ENCODE data around the gene MLLT3.
A peak's percentile ranks its signal among the peaks of the same experiment; 100 is the strongest.
"Not testable (repeated sequence)": the region's sequence is repeated elsewhere in the genome, so short reads cannot be mapped to it uniquely, and the experiment has no call there.

The MLLT3 gene

GRCh38 chr9:20663133-20663532, 40.8 kb upstream of the MLLT3 start:
- Histone ChIP-seq H3K4me1 (ENCODE audit: low read length) (peaks cover 7% of the 10 kb centered on the region; the same call in 1 of the 2 replicates), H3K4me2 (ENCODE audit: low read length) (no peak overlapping the region), H3K9me3 (ENCODE audit: insufficient read depth, low read length) (no peaks in the 10 kb centered on the region), H3K79me2 (ENCODE audit: low read length) (no peaks in the 10 kb centered on the region), H3K36me3 (replicated peaks; ENCODE audit: low read depth, low read length) (no peaks in the 10 kb centered on the region), H3K27me3 (ENCODE audit: low read depth, low read length) (no peaks in the 10 kb centered on the region), H3K27ac (ENCODE audit: low read length) (no peak overlapping the region), H4K20me1 (ENCODE audit: insufficient read depth, low read length) (no peaks in the 10 kb centered on the region), H3K9ac (ENCODE audit: low read length) (no peak overlapping the region), H3K4me3 (ENCODE audit: low read length) (no peak overlapping the region), H2AFZ (ENCODE audit: low read depth, low read length) (no peak overlapping the region)
- TF ChIP-seq CTCF (IDR thresholded peaks at IDR 0.05; ENCODE audit: low read depth, low read length) (no peak), EZH2phosphoT487 (IDR thresholded peaks at IDR 0.05; ENCODE audit: low read depth) (no peak)

- no peak overlapping the region for H3K9ac ChIP-seq (ENCODE audit: low read length)
- H3K27ac ChIP-seq (ENCODE audit: low read length), result no peak overlapping the region
- H3K27me3 ChIP-seq (ENCODE audit: low read depth, low read length), result no peaks in the 10 kb centered on the region
- no peaks in the 10 kb centered on the region for H3K36me3 ChIP-seq (replicated peaks; ENCODE audit: low read depth, low read length)
- H3K9me3 ChIP-seq (ENCODE audit: insufficient read depth, low read length), result no peaks in the 10 kb centered on the region
- TF ChIP-seq EZH2phosphoT487 (IDR thresholded peaks at IDR 0.05; ENCODE audit: low read depth) (no peak), CTCF (IDR thresholded peaks at IDR 0.05; ENCODE audit: low read depth, low read length) (no peak)
- H3K4me1 ChIP-seq (ENCODE audit: low read length), result peaks cover 7% of the 10 kb centered on the region; the same call in 1 of the 2 replicates
- H3K79me2 ChIP-seq (ENCODE audit: low read length), result no peaks in the 10 kb centered on the region
- no peak overlapping the region for H3K4me3 ChIP-seq (ENCODE audit: low read length)
- H2AFZ ChIP-seq (ENCODE audit: low read depth, low read length), result no peak overlapping the region
- H3K4me2 ChIP-seq (ENCODE audit: low read length), result no peak overlapping the region
- no peaks in the 10 kb centered on the region for H4K20me1 ChIP-seq (ENCODE audit: insufficient read depth, low read length)
These were observed 39.9 kb upstream of the MLLT3 start for GRCh38 chr9:20662156-20662555.

- Histone ChIP-seq H2AFZ (ENCODE audit: low read depth, low read length) (no peak overlapping the region), H3K9ac (ENCODE audit: low read length) (no peak overlapping the region), H3K4me3 (ENCODE audit: low read length) (peak overlapping the region; percentile 80), H3K79me2 (ENCODE audit: low read length) (no peaks in the 10 kb centered on the region), H3K4me1 (ENCODE audit: low read length) (peaks cover 7% of the 10 kb centered on the region; the same call in 1 of the 2 replicates), H3K36me3 (replicated peaks; ENCODE audit: low read depth, low read length) (no peaks in the 10 kb centered on the region), H4K20me1 (ENCODE audit: insufficient read depth, low read length) (no peaks in the 10 kb centered on the region), H3K4me2 (ENCODE audit: low read length) (peak overlapping the region; percentile 75), H3K27me3 (ENCODE audit: low read depth, low read length) (no peaks in the 10 kb centered on the region), H3K9me3 (ENCODE audit: insufficient read depth, low read length) (no peaks in the 10 kb centered on the region), H3K27ac (ENCODE audit: low read length) (no peak overlapping the region)
- no peak for TF ChIP-seq CTCF (IDR thresholded peaks at IDR 0.05; ENCODE audit: low read depth, low read length)
- TF ChIP-seq EZH2phosphoT487 (IDR thresholded peaks at IDR 0.05; ENCODE audit: low read depth), result no peak
These were observed 37.2 kb upstream of the MLLT3 start for GRCh38 chr9:20659474-20659967.

- peak overlapping the region; percentile 81 for H2AFZ ChIP-seq (ENCODE audit: low read depth, low read length)
- no peak overlapping the region for H3K27ac ChIP-seq (ENCODE audit: low read length)
- H3K36me3 ChIP-seq (replicated peaks; ENCODE audit: low read depth, low read length), result no peaks in the 10 kb centered on the region
- no peaks in the 10 kb centered on the region for H4K20me1 ChIP-seq (ENCODE audit: insufficient read depth, low read length)
- H3K9ac ChIP-seq (ENCODE audit: low read length), result peak overlapping the region; percentile 67
- no peaks in the 10 kb centered on the region for H3K27me3 ChIP-seq (ENCODE audit: low read depth, low read length)
- no peak for TF ChIP-seq CTCF (IDR thresholded peaks at IDR 0.05; ENCODE audit: low read depth, low read length)
- TF ChIP-seq EZH2phosphoT487 (IDR thresholded peaks at IDR 0.05; ENCODE audit: low read depth), result no peak
- H3K4me1 ChIP-seq (ENCODE audit: low read length), result peaks cover 7% of the 10 kb centered on the region; the same call in 1 of the 2 replicates
- peak overlapping the region; percentile 75 for H3K4me2 ChIP-seq (ENCODE audit: low read length)
- no peaks in the 10 kb centered on the region for H3K9me3 ChIP-seq (ENCODE audit: insufficient read depth, low read length)
- peak overlapping the region; percentile 80 for H3K4me3 ChIP-seq (ENCODE audit: low read length)
- H3K79me2 ChIP-seq (ENCODE audit: low read length), result no peaks in the 10 kb centered on the region
These were observed 36.6 kb upstream of the MLLT3 start for GRCh38 chr9:20658677-20659473.

- peak overlapping the region; percentile 80 for H3K4me3 ChIP-seq (ENCODE audit: low read length)
- not testable (repeated sequence) for H3K4me1 ChIP-seq (ENCODE audit: low read length); H3K36me3 ChIP-seq (replicated peaks; ENCODE audit: low read depth, low read length); H3K27ac ChIP-seq (ENCODE audit: low read length); H3K27me3 ChIP-seq (ENCODE audit: low read depth, low read length); H3K9me3 ChIP-seq (ENCODE audit: insufficient read depth, low read length); H3K79me2 ChIP-seq (ENCODE audit: low read length); H4K20me1 ChIP-seq (ENCODE audit: insufficient read depth, low read length)
- H3K9ac ChIP-seq (ENCODE audit: low read length), result peak overlapping the region; percentile 67
- H3K4me2 ChIP-seq (ENCODE audit: low read length), result peak overlapping the region; percentile 75
- H2AFZ ChIP-seq (ENCODE audit: low read depth, low read length), result peak overlapping the region; percentile 81; the same call in 1 of the 2 replicates
These were observed 36.0 kb upstream of the MLLT3 start for GRCh38 chr9:20658246-20658667.

Data from OCI-LY3 (cell line).